GM23338 (cell line): ENCODE measurements around the gene GH1. TPM values are rescaled to one million over a fixed set of nuclear protein-coding genes. Genes with fewer than 3 reads are reported as not detected.
A peak's percentile ranks its signal among the peaks of the same experiment; 100 is the strongest.

Experiments
- ATAC-seq: fragments of 200-7000 bp; cut with Tn5 transposase; 3 replicates; pipeline ENCODE4 v1.9.1; 2020
- DNase-seq: peaks from one replicate; pipeline ENCODE4 v3.0.0-alpha.2; 2015; ENCODE audit warnings: low spot score
- H2AFZ ChIP-seq: fragments of 200-600 bp; sonication (generic); 2 replicates; pipeline ENCODE4 v1.8.0; 2016; ENCODE audit warnings: antibody characterized with exemption, mild to moderate bottlenecking, moderate library complexity
- H3F3A ChIP-seq: fragments of 200-600 bp; sonication (generic); replicated peaks from 2 replicates; pipeline ENCODE4 v1.8.0; 2017; ENCODE audit warnings: antibody characterized with exemption, mixed run types, low read depth
- H3K27ac ChIP-seq: fragments of 200-600 bp; sonication (generic); 2 replicates; pipeline ENCODE4 v1.6.1; 2016; ENCODE audit warnings: low read depth
- H3K27me3 ChIP-seq: fragments of 200-600 bp; sonication (generic); 2 replicates; pipeline ENCODE4 v1.8.0; 2016; ENCODE audit warnings: mild to moderate bottlenecking, mixed run types, moderate library complexity; ENCODE audit not compliant: insufficient read depth
- H3K36me3 ChIP-seq: fragments of 200-600 bp; sonication (generic); 2 replicates; pipeline ENCODE4 v1.8.0; 2016; ENCODE audit warnings: mild to moderate bottlenecking; ENCODE audit not compliant: insufficient read depth
- H3K4me1 ChIP-seq: fragments of 200-600 bp; sonication (generic); 2 replicates; pipeline ENCODE4 v1.8.0; 2016; ENCODE audit warnings: mild to moderate bottlenecking, moderate library complexity; ENCODE audit not compliant: insufficient read depth
- H3K4me2 ChIP-seq: fragments of 200-600 bp; sonication (generic); 2 replicates; pipeline ENCODE4 v1.7.1; 2017; ENCODE audit warnings: mixed run types
- H3K4me3 ChIP-seq: fragments of 200-600 bp; sonication (generic); 2 replicates; pipeline ENCODE4 v1.6.1; 2016; ENCODE audit warnings: mixed run types
- H3K79me2 ChIP-seq: fragments of 200-600 bp; sonication (generic); replicated peaks from 2 replicates; pipeline ENCODE4 v1.8.0; 2017; ENCODE audit warnings: mild to moderate bottlenecking; ENCODE audit not compliant: insufficient read depth
- H3K9me2 ChIP-seq: fragments of 200-600 bp; sonication (generic); 2 replicates; pipeline ENCODE4 v1.8.0; 2017; ENCODE audit not compliant: insufficient read depth
- H4K20me1 ChIP-seq: fragments of 200-600 bp; sonication (generic); replicated peaks from 2 replicates; pipeline ENCODE4 v1.8.0; 2017; ENCODE audit warnings: mild to moderate bottlenecking; ENCODE audit not compliant: insufficient read depth
- H3K27ac Mint-ChIP-seq: 2 replicates; pipeline ENCODE4 v1.8.0; 2020; ENCODE audit warnings: inconsistent platforms, mild to moderate bottlenecking, moderate library complexity, mixed read lengths
- H3K27me3 Mint-ChIP-seq: 3 replicates; pipeline ENCODE4 v1.8.0; 2022; ENCODE audit warnings: low read depth, mild to moderate bottlenecking, moderate library complexity, mixed read lengths, inconsistent platforms; ENCODE audit not compliant: insufficient read depth, poor library complexity
- H3K36me3 Mint-ChIP-seq: 3 replicates; pipeline ENCODE4 v1.8.0; 2021; ENCODE audit warnings: low read depth, mild to moderate bottlenecking, inconsistent platforms, moderate library complexity, mixed read lengths
- H3K4me1 Mint-ChIP-seq: 3 replicates; pipeline ENCODE4 v1.8.0; 2020; ENCODE audit warnings: mild to moderate bottlenecking, inconsistent platforms, mixed read lengths
- H3K4me3 Mint-ChIP-seq: 3 replicates; pipeline ENCODE4 v1.8.0; 2021; ENCODE audit warnings: moderate library complexity, mild to moderate bottlenecking, inconsistent platforms, mixed read lengths
- H3K9me3 Mint-ChIP-seq: 3 replicates; pipeline ENCODE4 v1.8.0; 2020; ENCODE audit warnings: moderate library complexity, mild to moderate bottlenecking, inconsistent platforms, mixed read lengths
- CREB1 ChIP-seq: fragments of 250-450 bp; sonication (Bioruptor Pico); IDR thresholded peaks from 2 replicates; pipeline ENCODE4 v1.5.0; 2020; ENCODE audit warnings: low read depth, mild to moderate bottlenecking, moderate library complexity
- CTCF ChIP-seq, 2 experiments: fragments of 200-600 bp in 1 of 2; sonication (generic) in 1 of 2; conservative IDR thresholded peaks; 2 replicates each; pipeline versions ENCODE4 v1.5.1 to v1.6.1; 2016 to 2017; ENCODE audit warnings: antibody characterized with exemption in 2 of 2, low read depth in 2 of 2, mild to moderate bottlenecking in 2 of 2, moderate library complexity in 1 of 2
- EZH2 ChIP-seq: fragments of 200-600 bp; sonication (generic); IDR thresholded peaks from one replicate; pipeline ENCODE4 v1.8.0; 2017; ENCODE audit warnings: antibody characterized with exemption, mild to moderate bottlenecking, low read depth; ENCODE audit not compliant: unreplicated experiment
- JUNB ChIP-seq: IDR thresholded peaks from one replicate; pipeline ENCODE4 v1.6.1; 2016; ENCODE audit warnings: antibody characterized with exemption; ENCODE audit not compliant: unreplicated experiment
- STAT1 ChIP-seq: IDR thresholded peaks from one replicate; pipeline ENCODE4 v1.6.1; 2016; ENCODE audit warnings: antibody characterized with exemption; ENCODE audit not compliant: unreplicated experiment
- polyA plus RNA-seq: library from polyadenylated mRNA; unstranded; fragments of >200 nt; fragmentation: Nextera tagmentation; extraction: Ambion mirVana; gene quantifications from 2 replicates; pipeline ENCODE4 v1.2.1, GENCODE V29; 2016
- total RNA-seq: library from RNA; depleted of rRNA; stranded (reverse); fragments of >200 nt; shearing (Covaris generic); gene quantifications from 2 replicates; pipeline ENCODE4 v1.2.3, GENCODE V29; 2014
- TF ChIP-seq, protein P1 (sequence below): fragments of 250-450 bp; sonication (Bioruptor Pico); IDR thresholded peaks from 2 replicates; pipeline ENCODE4 v1.5.0; 2020; ENCODE audit warnings: mild to moderate bottlenecking, moderate library complexity

Gene GH1
- total and polyA plus RNA-seq, 2 experiments from 2014 or later = 0.57 TPM; not detected in 1

DNA sequence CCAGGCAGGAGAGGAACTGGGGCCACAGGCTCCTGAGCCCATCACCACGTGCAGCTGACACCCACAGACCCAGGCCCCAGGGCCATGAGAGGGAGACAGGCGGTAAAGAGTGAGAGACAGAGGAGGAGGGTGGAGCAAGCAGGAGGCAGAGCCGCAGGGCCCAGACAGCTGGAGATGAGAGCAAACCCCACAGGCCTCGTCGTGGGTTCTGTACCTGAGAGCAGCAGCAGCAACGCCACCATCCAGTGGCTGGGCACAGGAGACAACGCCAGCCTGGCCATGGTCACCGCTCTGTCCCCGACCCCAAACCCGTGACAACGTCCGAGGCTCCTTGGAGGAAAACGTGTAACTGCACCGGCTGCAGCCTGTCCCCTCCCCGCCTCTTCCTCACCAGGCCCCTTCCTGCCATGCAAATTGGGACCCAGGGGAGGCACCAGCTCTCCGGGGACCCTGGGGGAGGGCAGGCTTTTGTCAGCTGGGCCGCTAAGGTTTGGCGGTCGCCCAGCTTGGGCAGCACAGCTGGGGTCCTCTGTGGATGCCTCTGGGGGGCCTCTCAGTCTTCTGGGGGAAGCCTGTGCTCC lies 13.4 kb upstream of the GH1 start, which contains the start of gene CD79B:
Gene CD79B (minus strand): TSS at position 351 of the 581 bp plus-strand sequence. CDS start 70 bp downstream, at position 281.
- peak within 1 kb of the TSS; percentile 64; the same call in 1 of the 2 replicates for H3K4me2 ChIP-seq

More for the DNA sequence above, 13.4 kb upstream of the GH1 start, which contains the start of gene CD79B:
- Mint-ChIP-seq H3K36me3 (no peaks in the 10 kb centered on the region), H3K4me1 (peaks cover 13% of the 10 kb centered on the region), H3K9me3 (no peaks in the 10 kb centered on the region), H3K27ac (no peak within 1 kb of the TSS), H3K4me3 (no peak within 1 kb of the TSS; the same call in 2 of the 3 replicates), H3K27me3 (peaks cover 8% of the 10 kb centered on the region)
- TF ChIP-seq, protein P1, sequence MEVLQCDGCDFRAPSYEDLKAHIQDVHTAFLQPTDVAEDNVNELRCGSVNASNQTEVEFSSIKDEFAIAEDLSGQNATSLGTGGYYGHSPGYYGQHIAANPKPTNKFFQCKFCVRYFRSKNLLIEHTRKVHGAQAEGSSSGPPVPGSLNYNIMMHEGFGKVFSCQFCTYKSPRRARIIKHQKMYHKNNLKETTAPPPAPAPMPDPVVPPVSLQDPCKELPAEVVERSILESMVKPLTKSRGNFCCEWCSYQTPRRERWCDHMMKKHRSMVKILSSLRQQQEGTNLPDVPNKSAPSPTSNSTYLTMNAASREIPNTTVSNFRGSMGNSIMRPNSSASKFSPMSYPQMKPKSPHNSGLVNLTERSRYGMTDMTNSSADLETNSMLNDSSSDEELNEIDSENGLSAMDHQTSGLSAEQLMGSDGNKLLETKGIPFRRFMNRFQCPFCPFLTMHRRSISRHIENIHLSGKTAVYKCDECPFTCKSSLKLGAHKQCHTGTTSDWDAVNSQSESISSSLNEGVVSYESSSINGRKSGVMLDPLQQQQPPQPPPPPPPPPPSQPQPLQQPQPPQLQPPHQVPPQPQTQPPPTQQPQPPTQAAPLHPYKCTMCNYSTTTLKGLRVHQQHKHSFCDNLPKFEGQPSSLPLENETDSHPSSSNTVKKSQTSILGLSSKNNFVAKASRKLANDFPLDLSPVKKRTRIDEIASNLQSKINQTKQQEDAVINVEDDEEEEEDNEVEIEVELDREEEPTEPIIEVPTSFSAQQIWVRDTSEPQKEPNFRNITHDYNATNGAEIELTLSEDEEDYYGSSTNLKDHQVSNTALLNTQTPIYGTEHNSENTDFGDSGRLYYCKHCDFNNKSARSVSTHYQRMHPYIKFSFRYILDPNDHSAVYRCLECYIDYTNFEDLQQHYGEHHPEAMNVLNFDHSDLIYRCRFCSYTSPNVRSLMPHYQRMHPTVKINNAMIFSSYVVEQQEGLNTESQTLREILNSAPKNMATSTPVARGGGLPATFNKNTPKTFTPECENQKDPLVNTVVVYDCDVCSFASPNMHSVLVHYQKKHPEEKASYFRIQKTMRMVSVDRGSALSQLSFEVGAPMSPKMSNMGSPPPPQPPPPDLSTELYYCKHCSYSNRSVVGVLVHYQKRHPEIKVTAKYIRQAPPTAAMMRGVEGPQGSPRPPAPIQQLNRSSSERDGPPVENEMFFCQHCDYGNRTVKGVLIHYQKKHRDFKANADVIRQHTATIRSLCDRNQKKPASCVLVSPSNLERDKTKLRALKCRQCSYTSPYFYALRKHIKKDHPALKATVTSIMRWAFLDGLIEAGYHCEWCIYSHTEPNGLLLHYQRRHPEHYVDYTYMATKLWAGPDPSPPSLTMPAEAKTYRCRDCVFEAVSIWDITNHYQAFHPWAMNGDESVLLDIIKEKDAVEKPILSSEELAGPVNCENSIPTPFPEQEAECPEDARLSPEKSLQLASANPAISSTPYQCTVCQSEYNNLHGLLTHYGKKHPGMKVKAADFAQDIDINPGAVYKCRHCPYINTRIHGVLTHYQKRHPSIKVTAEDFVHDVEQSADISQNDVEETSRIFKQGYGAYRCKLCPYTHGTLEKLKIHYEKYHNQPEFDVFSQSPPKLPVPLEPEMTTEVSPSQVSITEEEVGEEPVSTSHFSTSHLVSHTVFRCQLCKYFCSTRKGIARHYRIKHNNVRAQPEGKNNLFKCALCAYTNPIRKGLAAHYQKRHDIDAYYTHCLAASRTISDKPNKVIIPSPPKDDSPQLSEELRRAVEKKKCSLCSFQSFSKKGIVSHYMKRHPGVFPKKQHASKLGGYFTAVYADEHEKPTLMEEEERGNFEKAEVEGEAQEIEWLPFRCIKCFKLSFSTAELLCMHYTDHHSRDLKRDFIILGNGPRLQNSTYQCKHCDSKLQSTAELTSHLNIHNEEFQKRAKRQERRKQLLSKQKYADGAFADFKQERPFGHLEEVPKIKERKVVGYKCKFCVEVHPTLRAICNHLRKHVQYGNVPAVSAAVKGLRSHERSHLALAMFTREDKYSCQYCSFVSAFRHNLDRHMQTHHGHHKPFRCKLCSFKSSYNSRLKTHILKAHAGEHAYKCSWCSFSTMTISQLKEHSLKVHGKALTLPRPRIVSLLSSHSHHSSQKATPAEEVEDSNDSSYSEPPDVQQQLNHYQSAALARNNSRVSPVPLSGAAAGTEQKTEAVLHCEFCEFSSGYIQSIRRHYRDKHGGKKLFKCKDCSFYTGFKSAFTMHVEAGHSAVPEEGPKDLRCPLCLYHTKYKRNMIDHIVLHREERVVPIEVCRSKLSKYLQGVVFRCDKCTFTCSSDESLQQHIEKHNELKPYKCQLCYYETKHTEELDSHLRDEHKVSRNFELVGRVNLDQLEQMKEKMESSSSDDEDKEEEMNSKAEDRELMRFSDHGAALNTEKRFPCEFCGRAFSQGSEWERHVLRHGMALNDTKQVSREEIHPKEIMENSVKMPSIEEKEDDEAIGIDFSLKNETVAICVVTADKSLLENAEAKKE (CRISPR knock-in tag) = no peak
- TF ChIP-seq STAT1 = no peak
- TF ChIP-seq CREB1 = no peak
- TF ChIP-seq EZH2 = no peak
- no peak for TF ChIP-seq JUNB
- no peak for TF ChIP-seq CTCF (conservative IDR thresholded peaks at IDR 0.05; ENCODE audit: low read depth in 2 of 2)
- no peaks in the 10 kb centered on the region for H3K79me2 ChIP-seq
- H4K20me1 ChIP-seq = no peaks in the 10 kb centered on the region
- DNase-seq = no peak
- no peaks in the 10 kb centered on the region for H3F3A ChIP-seq
- H3K4me3 ChIP-seq = no peak within 1 kb of the TSS
- peaks cover 14% of the 10 kb centered on the region; the same call in 1 of the 2 replicates for H3K4me1 ChIP-seq
- H3K27me3 ChIP-seq = no peaks in the 10 kb centered on the region
- ATAC-seq = peak; percentile 12
- H2AFZ ChIP-seq = peak within 1 kb of the TSS; percentile 84
- no peaks in the 10 kb centered on the region for H3K9me2 ChIP-seq
- no peaks in the 10 kb centered on the region for H3K36me3 ChIP-seq
- no peak within 1 kb of the TSS for H3K27ac ChIP-seq
